ENCODE results near the gene MPO. TPM values are rescaled to one million over a fixed set of nuclear protein-coding genes. Genes with fewer than 3 reads are reported as not detected.

Gene MPO
- total and polyA plus RNA-seq, 10 of the 15 experiments (the other 5 are each of a cell fraction or from before 2014, with no cell fraction given) = 0.06 to 0.49 (median 0.14) TPM

- no peak overlapping the region for H3K9ac ChIP-seq (ENCODE audit: control insufficient read depth, insufficient read depth, low read length)
- H3K27ac ChIP-seq (ENCODE audit: control insufficient read depth, insufficient read depth) = no peak overlapping the region
- peaks cover 2 to 4% of the 10 kb centered on the region in 2 experiments; a peak in 1 of 4 replicates for H3K27me3 ChIP-seq (replicated peaks in 1 of 2; ENCODE audit: control insufficient read depth in 2 of 2, insufficient read depth in 2 of 2, low read length in 1 of 2)
- H4K20me1 ChIP-seq (ENCODE audit: control insufficient read depth, insufficient read depth) = no peaks in the 10 kb centered on the region
- ChIA-PET CTCF (no interaction called here), SMC1A (ENCODE audit: uncharacterized antibody, unreplicated experiment) (no interaction called here), POLR2A (no interaction called here), RAD21 (ENCODE audit: unreplicated experiment) (no interaction called here)
- FAIRE-seq = no peak
- H3K9me3 ChIP-seq (replicated peaks; ENCODE audit: control insufficient read depth, insufficient read depth, low read length) = no peaks in the 10 kb centered on the region
- H3K4me3 ChIP-seq = no peak overlapping the region
- BruUV-seq (replicated peaks) = no TSS peak
- ATAC-seq = no peak
- no peak for TF ChIP-seq IRF4 (IDR thresholded peaks at IDR 0.05; ENCODE audit: low read depth, low read length)
- no peak for TF ChIP-seq ZSCAN29 (IDR thresholded peaks at IDR 0.05)
- no peak for TF ChIP-seq POLR2AphosphoS5 (IDR thresholded peaks at IDR 0.05; ENCODE audit: low read length)
- no peak for TF ChIP-seq BACH1 (IDR thresholded peaks at IDR 0.05; ENCODE audit: borderline replicate concordance)
- TF ChIP-seq ZBTB40 (IDR thresholded peaks at IDR 0.05; ENCODE audit: borderline replicate concordance) = no peak
- TF ChIP-seq ZNF217 (IDR thresholded peaks at IDR 0.05) = no peak
- TF ChIP-seq ZNF24 (IDR thresholded peaks at IDR 0.05) = no peak
- no peak for TF ChIP-seq MTA3 (IDR thresholded peaks at IDR 0.05; ENCODE audit: borderline replicate concordance, low read length)
- TF ChIP-seq YY1 (IDR thresholded peaks at IDR 0.05; ENCODE audit: low read depth, low read length) = no peak
- TF ChIP-seq MEF2A (IDR thresholded peaks at IDR 0.05; ENCODE audit: insufficient read depth, low read depth, low read length) = no peak
- TF ChIP-seq PML (IDR thresholded peaks at IDR 0.05; ENCODE audit: low read length) = no peak
- no peaks in the 10 kb centered on the region for H3K4me1 ChIP-seq (ENCODE audit: control insufficient read depth, insufficient read depth, low read length)
- H2AFZ ChIP-seq (ENCODE audit: control insufficient read depth, low read depth, low read length) = no peak overlapping the region
- H3K79me2 ChIP-seq (ENCODE audit: control insufficient read depth, insufficient read depth, low read length) = no peaks in the 10 kb centered on the region
- H3K4me2 ChIP-seq (ENCODE audit: control insufficient read depth, insufficient read depth) = no peak overlapping the region
- no peak for DNase-seq (ENCODE audit: low read depth, low spot score)
- no peaks in the 10 kb centered on the region for H3K36me3 ChIP-seq (ENCODE audit: control insufficient read depth in 2 of 2, insufficient read depth in 2 of 2, low read length in 1 of 2)
- in situ Hi-C loops (cut with MboI) (no loop called here), intact Hi-C loops (cut with micrococcal nuclease; ENCODE audit: unreplicated experiment) (no loop called here)
- WGBS (ENCODE audit: insufficient coverage, insufficient replicate concordance, low lambda C conversion rate, missing lambda C conversion rate) = 52% methylated on average over 8 of the region's 12 CpGs
Measured at GRCh38 chr17:58268326-58268725, 12.4 kb downstream of the MPO start.

All from GM12878 (cell line).